GM12878 (cell line): ENCODE results near the gene AKAP13. TPM values are rescaled to one million over a fixed set of nuclear protein-coding genes. Genes with fewer than 3 reads are reported as not detected.

Experiments
- ATAC-seq: fragments of 200-7000 bp; cut with Tn5 transposase; 3 replicates; pipeline ENCODE4 v1.9.1; 2020; ENCODE audit warnings: mild to moderate bottlenecking, moderate library complexity
- BruUV-seq: library from RNA; stranded (reverse); fragments of 400-500 nt; replicated peaks from 2 replicates; lab custom pipeline; 2021; lab: Mats Ljungman, UMichigan
- CTCF ChIA-PET: fragments of 300-600 bp; sonication (Branson Sonifier 250); formaldehyde crosslinking; extraction: SDS; loops from one replicate; lab custom pipeline; 2021; ENCODE audit warnings: inconsistent platforms; lab: Yijun Ruan, JAX
- POLR2A ChIA-PET: fragments of 350-600 bp; formaldehyde crosslinking; extraction: SDS; loops from one replicate; lab custom pipeline; 2021; ENCODE audit warnings: inconsistent platforms; lab: Charles Lee
- RAD21 ChIA-PET: fragments of 300-600 bp; sonication (Branson Sonifier 250); formaldehyde crosslinking; loops from one replicate; lab custom pipeline; 2023; ENCODE audit warnings: antibody characterized with exemption; ENCODE audit not compliant: unreplicated experiment; lab: Charles Lee
- SMC1A ChIA-PET: fragments of 300-600 bp; sonication (Branson Sonifier 250); formaldehyde crosslinking; loops from one replicate; lab custom pipeline; 2023; ENCODE audit not compliant: unreplicated experiment, uncharacterized antibody; lab: Charles Lee
- DNase-seq: peaks from one replicate; pipeline ENCODE4 v3.0.0-alpha.2; 2011; ENCODE audit warnings: low read depth, low spot score
- FAIRE-seq: peaks from 3 replicates; lab custom pipeline; 2011; peaks lifted over from hg19 to GRCh38; lab: Jason Lieb, UNC
- H2AFZ ChIP-seq: 2 replicates; pipeline ENCODE4 v1.6.0; 2011; ENCODE audit warnings: low read depth, low read length, control low read depth; ENCODE audit not compliant: control insufficient read depth
- H3K27ac ChIP-seq: 2 replicates; pipeline ENCODE4 v1.5.1; 2011; ENCODE audit warnings: control low read depth; ENCODE audit not compliant: control insufficient read depth, insufficient read depth
- H3K27me3 ChIP-seq, 2 experiments: replicated peaks in 1 of 2; 2 replicates each; pipeline versions ENCODE4 v1.6.0 to v1.6.1; 2011; ENCODE audit warnings: low read length in 1 of 2; ENCODE audit not compliant: control insufficient read depth in 2 of 2, insufficient read depth in 2 of 2
- H3K36me3 ChIP-seq, 2 experiments: 2 replicates each; pipeline ENCODE4 v1.5.1; 2011; ENCODE audit warnings: low read length in 1 of 2; ENCODE audit not compliant: control insufficient read depth in 2 of 2, insufficient read depth in 2 of 2
- H3K4me1 ChIP-seq: 2 replicates; pipeline ENCODE4 v1.6.1; 2011; ENCODE audit warnings: mild to moderate bottlenecking, low read length, moderate library complexity, mixed read lengths; ENCODE audit not compliant: control insufficient read depth, insufficient read depth
- H3K4me2 ChIP-seq: 2 replicates; pipeline ENCODE4 v1.6.0; 2011; ENCODE audit warnings: control low read depth; ENCODE audit not compliant: control insufficient read depth, insufficient read depth
- H3K4me3 ChIP-seq: fragments of 200-600 bp; sonication (generic); 2 replicates; pipeline ENCODE4 v1.5.1; 2016
- H3K79me2 ChIP-seq: 2 replicates; pipeline ENCODE4 v1.6.0; 2011; ENCODE audit warnings: low read length; ENCODE audit not compliant: control insufficient read depth, insufficient read depth
- H3K9ac ChIP-seq: 2 replicates; pipeline ENCODE4 v1.8.0; 2011; ENCODE audit warnings: low read length, control low read depth, mixed read lengths; ENCODE audit not compliant: control insufficient read depth, insufficient read depth
- H3K9me3 ChIP-seq: replicated peaks from 3 replicates; pipeline ENCODE4 v1.5.1; 2011; ENCODE audit warnings: mild to moderate bottlenecking, low read length; ENCODE audit not compliant: control insufficient read depth, insufficient read depth
- H4K20me1 ChIP-seq: 2 replicates; pipeline ENCODE4 v1.6.0; 2011; ENCODE audit not compliant: control insufficient read depth, insufficient read depth
- ATF7 ChIP-seq: fragments of 450-650 bp; IDR thresholded peaks from 2 replicates; pipeline ENCODE4 v1.6.1; 2016; ENCODE audit warnings: low read depth, mild to moderate bottlenecking
- BCLAF1 ChIP-seq: fragments of 450-650 bp; IDR thresholded peaks from 2 replicates; pipeline ENCODE4 v1.6.1; 2017; ENCODE audit warnings: antibody characterized with exemption, mild to moderate bottlenecking, moderate library complexity
- BHLHE40 ChIP-seq, 2 experiments: fragments of 450-650 bp in 1 of 2; IDR thresholded peaks; 2 replicates each; pipeline ENCODE4 v1.6.1; 2011 to 2017; ENCODE audit warnings: low read depth in 2 of 2, borderline replicate concordance in 1 of 2, improper control_type of control experiment in 1 of 2, low read length in 1 of 2, mild to moderate bottlenecking in 1 of 2
- CBFB ChIP-seq: IDR thresholded peaks from 2 replicates; pipeline ENCODE4 v1.6.1; 2016; ENCODE audit warnings: antibody characterized with exemption, low read depth
- CREM ChIP-seq: IDR thresholded peaks from 2 replicates; pipeline ENCODE4 v1.6.1; 2014; ENCODE audit warnings: antibody characterized with exemption, low read depth
- KDM1A ChIP-seq: fragments of 200-600 bp; sonication (generic); IDR thresholded peaks from 2 replicates; pipeline ENCODE4 v1.6.1; 2016; ENCODE audit warnings: borderline replicate concordance
- NR2C1 ChIP-seq: fragments of 450-650 bp; IDR thresholded peaks from 2 replicates; pipeline ENCODE4 v1.6.1; 2017; ENCODE audit warnings: antibody characterized with exemption, mild to moderate bottlenecking, moderate library complexity
- NR2F1 ChIP-seq: fragments of 450-650 bp; conservative IDR thresholded peaks from 2 replicates; pipeline ENCODE4 v1.6.1; 2017; ENCODE audit warnings: mild to moderate bottlenecking
- RELB ChIP-seq: fragments of 450-650 bp; IDR thresholded peaks from 2 replicates; pipeline ENCODE4 v1.6.1; 2017; ENCODE audit warnings: low read depth, mild to moderate bottlenecking, moderate library complexity
- SUZ12 ChIP-seq: fragments of 200-600 bp; sonication (generic); IDR thresholded peaks from one replicate; pipeline ENCODE4 v1.6.1; 2018; ENCODE audit warnings: antibody characterized with exemption, mild to moderate bottlenecking; ENCODE audit not compliant: unreplicated experiment
- ZBTB40 ChIP-seq: fragments of 450-650 bp; IDR thresholded peaks from 2 replicates; pipeline ENCODE4 v1.6.1; 2016; ENCODE audit warnings: mild to moderate bottlenecking, moderate library complexity, borderline replicate concordance
- whole genome bisulfite sequencing: methylation state at CpG from one replicate; pipeline ENCODE4 v1.1.6; 2016; ENCODE audit warnings: low lambda C conversion rate; ENCODE audit not compliant: insufficient replicate concordance, insufficient coverage; ENCODE audit errors: missing lambda C conversion rate; 5-methylcytosine and 5-hydroxymethylcytosine counted together
- in situ Hi-C: fragments of 300-500 bp; cut with MboI; formaldehyde crosslinking; loops from 9 replicates; pipeline ENCODE4 v1.14.3; 2018; ENCODE audit warnings: mixed read lengths
- intact Hi-C: fragments of 100-400 bp; cut with micrococcal nuclease; formaldehyde crosslinking; loops from one replicate; pipeline ENCODE4 v1.14.2; 2022; ENCODE audit not compliant: unreplicated experiment
- polyA plus RNA-seq, 11 experiments: library from polyadenylated mRNA; depleted of rRNA in 4 of 11; unstranded in 6 of 11; stranded (reverse) in 5 of 11; fragments of >200 nt; fragmentation: Nextera tagmentation in 4 of 11; fragmentation: Illumina TruSeq in 1 of 11; extraction: Ambion mirVana in 4 of 11; extraction: Trizol in 1 of 11; gene quantifications; 1 replicate in 1 of 11; 2 replicates in 10 of 11; pipeline versions ENCODE4 v1.2.1 to v1.2.3, GENCODE V29; 2011 to 2016; ENCODE audit warnings: inconsistent platforms in 2 of 11, missing spikeins in 2 of 11, low read depth in 1 of 11
- total RNA-seq, 4 experiments: library from RNA; depleted of rRNA in 3 of 4; stranded (reverse); fragments of >200 nt in 3 of 4; fragmentation: Illumina TruSeq in 1 of 4; extraction: Trizol in 1 of 4; gene quantifications; 2 replicates each; pipeline versions ENCODE4 v1.2.1 to v1.2.3, GENCODE V29; 2013 to 2021

AKAP13 gene
- total and polyA plus RNA-seq, 10 of the 15 experiments (the other 5 are each of a cell fraction or from before 2014, with no cell fraction given): 14.4 to 74.9 (median 55.1) TPM

DNA sequence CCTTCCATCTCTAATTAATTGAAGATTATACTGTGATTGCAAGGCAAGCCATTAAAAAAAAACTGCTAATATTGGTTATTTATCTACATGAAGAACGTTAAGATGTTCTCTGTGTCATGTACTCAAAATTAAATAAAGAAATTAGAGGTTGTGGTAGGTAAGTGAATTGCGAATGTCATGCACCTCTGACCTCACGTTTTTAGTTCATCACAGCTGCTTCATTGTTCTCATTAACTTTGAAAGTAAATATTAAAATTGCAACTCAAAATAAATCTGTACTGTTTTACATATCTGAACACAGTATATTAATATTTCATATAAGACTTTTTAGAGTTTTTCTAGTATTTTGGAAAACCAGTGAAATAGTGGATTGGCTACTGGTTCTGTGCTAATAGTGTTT lies 320.4 kb downstream of the AKAP13 start (continued):
- TF ChIP-seq BCLAF1: no peak
- peak; percentile 81 to 85 for TF ChIP-seq BHLHE40 (IDR thresholded peaks at IDR 0.05; ENCODE audit: borderline replicate concordance in 1 of 2, low read depth in 2 of 2, low read length in 1 of 2)
- TF ChIP-seq KDM1A: no peak
- TF ChIP-seq SUZ12: no peak

- Histone ChIP-seq H3K27ac (peak overlapping the region; percentile 99), H3K27me3 (no peaks in the 10 kb centered on the region), H3K9me3 (no peaks in the 10 kb centered on the region), H4K20me1 (no peaks in the 10 kb centered on the region), H3K79me2 (peaks cover 57% of the 10 kb centered on the region), H2AFZ (peak overlapping the region; percentile 51), H3K4me2 (peak overlapping the region; percentile 96), H3K9ac (peak overlapping the region; percentile 77), H3K4me1 (peaks cover 56% of the 10 kb centered on the region), H3K36me3 (no peaks in the 10 kb centered on the region), H3K4me3 (peak overlapping the region; percentile 45; the same call in 1 of the 2 replicates)
- CTCF ChIA-PET: interaction anchor here (0.7 to 6.5 kb wide), 7 partner anchors 10 to 84 kb away, joined by 3 to 93 read pairs (median 3); no protein-coding TSS in a partner anchor
- SMC1A ChIA-PET: interaction anchor here (1.0 to 10.4 kb wide), 11 partner anchors 9 to 214 kb away, joined by 3 to 311 read pairs (median 6); no protein-coding TSS in a partner anchor
- BruUV-seq: TSS peak; percentile 41
- in situ Hi-C loops: loop anchor here (5.0 kb wide), 1 partner anchor 385 kb away; no protein-coding TSS in a partner anchor
- WGBS: 0% methylated on average over 7 of the region's 7 CpGs
- intact Hi-C loops: loop anchor here (1.0 to 10.0 kb wide), 3 partner anchors 9 to 388 kb away; no protein-coding TSS in a partner anchor
- FAIRE-seq: peak; percentile 47
- RAD21 ChIA-PET: interaction anchor here (0.7 to 6.6 kb wide), 7 partner anchors 9 to 322 kb away, joined by 3 to 173 read pairs (median 4); partner anchors contain the start of gene AKAP13
- no peak for DNase-seq
- ATAC-seq: peak; percentile 42
- POLR2A ChIA-PET: interaction anchor here (0.7 to 9.1 kb wide), 4 partner anchors 8 to 117 kb away, joined by 4 to 217 read pairs (median 9); no protein-coding TSS in a partner anchor
- TF ChIP-seq ATF7 (peak; percentile 69), BHLHE40 (IDR thresholded peaks at IDR 0.05; ENCODE audit: borderline replicate concordance in 1 of 2, low read depth in 2 of 2, low read length in 1 of 2) (0 out of 4 replicates have a peak, but pooled peaks of 1 of the 2 experiments have one; percentile 33), NR2F1 (peak; percentile 89), NR2C1 (peak; percentile 60), RELB (0 out of 2 replicates have a peak, but pooled peaks have one; percentile 38), CREM (peak; percentile 81), ZBTB40 (peak; percentile 75; the same call in 1 of the 2 replicates), CBFB (0 out of 2 replicates have a peak, but pooled peaks have one; percentile 6)
Measured at GRCh38 chr15:85702321-85703101, 322.1 kb downstream of the AKAP13 start.
